ENCODE data around the gene EHD4. TPM values are rescaled to one million over a fixed set of nuclear protein-coding genes. Genes with fewer than 3 reads are reported as not detected.
A peak's percentile ranks its signal among the peaks of the same experiment; 100 is the strongest.

The EHD4 gene
- total RNA-seq, 4 donors from 2014 or later, result 13.2 to 31.5 (median 22.0) TPM

DNA sequence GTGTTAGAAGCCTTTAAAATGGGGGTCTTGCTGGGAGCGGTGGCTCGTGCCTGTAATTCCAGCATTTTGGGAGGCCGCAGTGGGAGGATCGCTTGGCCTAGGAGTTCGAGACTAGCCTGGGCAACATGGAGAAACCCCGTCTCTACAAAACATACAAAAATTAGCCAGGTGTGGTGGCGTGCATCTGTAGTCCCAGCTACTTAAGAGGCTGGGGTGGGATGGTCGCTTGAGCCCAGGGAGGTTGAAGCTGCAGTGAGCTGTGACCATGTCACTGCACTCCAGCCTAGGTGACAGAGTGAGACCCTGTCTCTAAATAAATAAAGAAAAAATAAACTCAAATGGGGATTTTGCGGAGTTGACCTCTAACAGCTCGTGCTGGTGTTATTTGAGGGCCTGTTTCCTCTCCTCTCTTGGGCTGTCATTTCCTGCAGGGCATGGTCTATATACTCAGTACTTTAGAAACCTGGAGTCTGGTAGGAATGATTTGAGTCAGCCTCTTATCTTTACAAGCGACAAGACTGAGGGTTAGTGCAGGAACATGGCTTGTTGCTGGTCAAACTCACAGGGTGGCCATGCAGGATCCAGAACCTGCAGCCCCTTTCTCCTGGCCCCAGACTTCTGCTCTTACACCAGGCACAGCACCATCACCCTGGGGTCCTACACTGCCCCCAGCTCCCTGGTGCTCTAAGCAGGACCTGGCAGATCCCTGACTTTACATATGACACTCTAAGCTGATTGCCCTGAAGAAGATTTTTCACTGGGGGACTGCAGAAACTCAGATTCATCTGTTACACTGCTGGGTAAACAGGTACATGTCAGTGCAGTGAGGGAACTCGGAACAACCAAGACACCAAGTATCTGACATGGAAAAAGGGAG, 15.1 kb downstream of the EHD4 start:
- TF ChIP-seq, protein P1, sequence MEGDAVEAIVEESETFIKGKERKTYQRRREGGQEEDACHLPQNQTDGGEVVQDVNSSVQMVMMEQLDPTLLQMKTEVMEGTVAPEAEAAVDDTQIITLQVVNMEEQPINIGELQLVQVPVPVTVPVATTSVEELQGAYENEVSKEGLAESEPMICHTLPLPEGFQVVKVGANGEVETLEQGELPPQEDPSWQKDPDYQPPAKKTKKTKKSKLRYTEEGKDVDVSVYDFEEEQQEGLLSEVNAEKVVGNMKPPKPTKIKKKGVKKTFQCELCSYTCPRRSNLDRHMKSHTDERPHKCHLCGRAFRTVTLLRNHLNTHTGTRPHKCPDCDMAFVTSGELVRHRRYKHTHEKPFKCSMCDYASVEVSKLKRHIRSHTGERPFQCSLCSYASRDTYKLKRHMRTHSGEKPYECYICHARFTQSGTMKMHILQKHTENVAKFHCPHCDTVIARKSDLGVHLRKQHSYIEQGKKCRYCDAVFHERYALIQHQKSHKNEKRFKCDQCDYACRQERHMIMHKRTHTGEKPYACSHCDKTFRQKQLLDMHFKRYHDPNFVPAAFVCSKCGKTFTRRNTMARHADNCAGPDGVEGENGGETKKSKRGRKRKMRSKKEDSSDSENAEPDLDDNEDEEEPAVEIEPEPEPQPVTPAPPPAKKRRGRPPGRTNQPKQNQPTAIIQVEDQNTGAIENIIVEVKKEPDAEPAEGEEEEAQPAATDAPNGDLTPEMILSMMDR (IDR thresholded peaks at IDR 0.05), result no peak
- TF ChIP-seq EP300 (IDR thresholded peaks at IDR 0.05) (no peak), POLR2A (IDR thresholded peaks at IDR 0.05) (no peak)
- Histone ChIP-seq H3K4me1 (peaks cover 0 to 29% (median 0%) of the 10 kb centered on the region in 4 donors), H3K36me3 (peaks cover 0 to 15% (median 0%) of the 10 kb centered on the region in 3 donors), H3K27me3 (no peaks in the 10 kb centered on the region), H3K27ac (peak overlapping the region in 1 of 4 donors; percentile 7), H3K9me3 (no peaks in the 10 kb centered on the region), H3K4me3 (no peak overlapping the region)
- DNase-seq (ENCODE audit: low spot score in 2 of 2), result no peak
- WGBS, 2 donors, result 85 to 90% methylated on average over 12 of the region's 12 CpGs

DNA sequence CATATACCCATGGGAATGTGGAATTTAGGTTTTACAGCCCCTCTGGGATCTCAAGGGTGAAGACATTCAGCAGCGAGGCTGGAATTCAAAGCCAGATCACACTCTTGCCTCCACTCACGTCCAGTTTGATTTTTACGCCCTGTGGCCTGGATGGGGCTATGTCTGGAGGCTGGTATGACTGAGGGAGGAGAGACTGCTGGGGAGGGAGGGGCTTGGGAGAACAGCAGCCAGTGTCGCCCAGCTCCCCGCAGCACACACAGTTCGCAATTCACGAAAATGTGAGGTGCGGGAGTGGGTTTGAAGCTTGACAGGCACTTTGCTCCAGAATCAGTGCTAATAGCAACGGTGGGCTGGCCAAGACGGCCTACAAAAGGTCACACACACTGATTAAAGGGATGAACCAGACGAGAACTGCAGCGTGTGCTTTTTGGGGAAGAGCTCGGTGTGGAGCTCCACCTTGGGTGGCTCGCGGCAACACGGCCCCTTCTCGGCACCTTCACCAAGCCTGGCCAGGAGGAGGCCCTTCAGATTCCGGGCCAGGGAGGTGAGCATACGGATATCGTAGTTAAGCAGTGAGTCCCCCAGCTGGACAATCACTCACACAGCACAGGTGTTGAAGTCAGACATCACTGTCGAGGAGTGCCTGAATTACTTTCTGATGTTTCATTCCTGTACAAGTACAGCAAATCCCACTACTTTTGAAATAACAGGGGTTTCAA, 16.4 kb downstream of the EHD4 start:
- no peaks in the 10 kb centered on the region for H3K9me3 ChIP-seq
- H3K4me1 ChIP-seq, result peaks cover 0 to 31% (median 5%) of the 10 kb centered on the region in 4 donors
- H3K4me3 ChIP-seq, result no peak overlapping the region
- H3K27ac ChIP-seq, result peak overlapping the region in 2 of 4 donors; percentile 56 to 60
- no peak for DNase-seq (ENCODE audit: low spot score in 2 of 2)
- peaks cover 0 to 19% (median 0%) of the 10 kb centered on the region in 3 donors for H3K36me3 ChIP-seq
- H3K27me3 ChIP-seq, result no peaks in the 10 kb centered on the region
- 52 to 56% methylated on average over 21 of the region's 21 CpGs for WGBS, 2 donors
- TF ChIP-seq, protein P1 (IDR thresholded peaks at IDR 0.05), result no peak
- TF ChIP-seq POLR2A (IDR thresholded peaks at IDR 0.05) (no peak), EP300 (IDR thresholded peaks at IDR 0.05) (no peak)

DNA sequence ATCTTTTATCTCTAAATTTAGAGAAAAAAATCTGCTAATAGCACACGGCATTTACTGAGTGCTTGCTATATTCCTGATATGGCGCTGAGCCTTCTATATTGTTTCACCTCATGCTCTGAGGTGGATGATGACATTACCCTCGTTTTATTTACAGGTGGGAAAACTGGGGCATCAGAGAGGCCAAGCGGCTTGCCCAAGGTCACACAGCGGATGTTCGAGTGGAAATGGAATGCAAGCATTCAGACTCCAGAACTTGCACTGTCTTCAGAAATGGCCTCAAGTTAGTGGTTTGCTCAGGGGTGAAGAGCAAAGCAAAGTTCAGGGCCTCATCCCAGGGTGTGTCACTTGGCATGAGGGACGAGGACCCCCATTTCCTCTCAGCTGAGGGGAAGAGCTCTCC, 17.3 kb downstream of the EHD4 start:
- Histone ChIP-seq H3K27me3 (no peaks in the 10 kb centered on the region), H3K27ac (peak overlapping the region in 1 of 4 donors; percentile 56), H3K36me3 (peaks cover 0 to 19% (median 0%) of the 10 kb centered on the region in 3 donors), H3K4me3 (no peak overlapping the region), H3K4me1 (peaks cover 0 to 39% (median 7%) of the 10 kb centered on the region in 4 donors), H3K9me3 (no peaks in the 10 kb centered on the region)
- 76 to 90% methylated on average over 7 of the region's 7 CpGs for WGBS, 2 donors
- DNase-seq (ENCODE audit: low spot score in 2 of 2), result no peak
- no peak for TF ChIP-seq POLR2A (IDR thresholded peaks at IDR 0.05)
- TF ChIP-seq, protein P1 (IDR thresholded peaks at IDR 0.05), result no peak
- TF ChIP-seq EP300 (IDR thresholded peaks at IDR 0.05), result no peak

DNA sequence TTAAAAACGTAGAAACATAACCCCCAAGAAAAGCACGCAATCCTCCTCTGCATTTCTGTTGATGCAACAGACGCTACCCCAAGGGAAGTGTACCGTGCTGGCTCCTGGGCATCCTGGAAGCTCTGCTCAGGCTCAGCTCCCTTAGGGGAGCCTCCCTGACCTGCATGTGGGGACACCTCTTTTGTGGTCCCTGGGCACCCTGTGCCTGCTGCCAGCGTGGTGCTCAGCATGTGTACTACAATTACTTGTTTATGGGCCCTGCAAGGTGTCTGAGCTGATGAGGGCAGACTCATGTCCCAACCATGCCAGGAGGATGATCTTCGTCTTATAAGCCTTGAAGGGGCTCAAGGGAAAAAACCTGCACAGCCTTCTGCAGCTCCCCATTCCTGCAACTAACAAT, 18.3 kb downstream of the EHD4 start:
- Histone ChIP-seq H3K36me3 (peaks cover 0 to 19% (median 0%) of the 10 kb centered on the region in 3 donors), H3K9me3 (no peaks in the 10 kb centered on the region), H3K27me3 (no peaks in the 10 kb centered on the region), H3K4me1 (peaks cover 0 to 50% (median 12%) of the 10 kb centered on the region in 4 donors), H3K4me3 (no peak overlapping the region), H3K27ac (no peak overlapping the region)
- TF ChIP-seq EP300 (IDR thresholded peaks at IDR 0.05), result no peak
- TF ChIP-seq POLR2A (IDR thresholded peaks at IDR 0.05), result no peak
- TF ChIP-seq, protein P1 (IDR thresholded peaks at IDR 0.05), result no peak
- 84 to 89% methylated on average over 6 of the region's 6 CpGs for WGBS, 2 donors
- DNase-seq (ENCODE audit: low spot score in 2 of 2), result no peak
